Sigmoid colon (tissue), 7 donors: ENCODE data around the gene MICALL2. TPM values are rescaled to one million over a fixed set of nuclear protein-coding genes. Genes with fewer than 3 reads are reported as not detected.

Experiments
- DNase-seq: peaks from one replicate; pipeline ENCODE4 v3.0.0-alpha.2; 2019
- H3K27ac ChIP-seq, 4 donors: fragments of 200-600 bp; sonication (generic); one replicate each; pipeline ENCODE4 v1.5.1; 2016 to 2019; ENCODE audit warnings: mild to moderate bottlenecking in 1 of 4
- H3K27me3 ChIP-seq, 3 donors: fragments of 200-600 bp; sonication (generic); one replicate each; pipeline ENCODE4 v1.5.1; 2019; ENCODE audit warnings: mild to moderate bottlenecking in 1 of 3
- H3K36me3 ChIP-seq, 4 donors: fragments of 200-600 bp; sonication (generic); one replicate each; pipeline ENCODE4 v1.5.1; 2016 to 2019
- H3K4me1 ChIP-seq, 4 donors: fragments of 200-600 bp; sonication (generic); one replicate each; pipeline ENCODE4 v1.5.1; 2017 to 2019
- H3K4me3 ChIP-seq, 4 donors: fragments of 200-600 bp; sonication (generic); one replicate each; pipeline ENCODE4 v1.5.1; 2017 to 2019; ENCODE audit warnings: mild to moderate bottlenecking in 2 of 4, moderate library complexity in 1 of 4
- H3K9me3 ChIP-seq, 4 donors: fragments of 200-600 bp in 3 of 4; sonication (generic) in 3 of 4; one replicate each; pipeline versions ENCODE4 v1.5.1 to v1.6.1; 2013 to 2019
- EP300 ChIP-seq, 4 donors: sonication (generic); formaldehyde crosslinking; IDR thresholded peaks; one replicate each; pipeline ENCODE4 v1.6.1; 2017; ENCODE audit warnings: antibody characterized with exemption in 4 of 4
- POLR2A ChIP-seq, 2 donors: fragments of 450-650 bp; IDR thresholded peaks; one replicate each; pipeline ENCODE4 v1.6.1; 2016; ENCODE audit warnings: antibody characterized with exemption in 2 of 2, mild to moderate bottlenecking in 2 of 2, moderate library complexity in 2 of 2
- POLR2AphosphoS5 ChIP-seq, 4 donors: sonication (generic); formaldehyde crosslinking; IDR thresholded peaks; one replicate each; pipeline ENCODE4 v1.6.1; 2017; ENCODE audit warnings: antibody characterized with exemption in 4 of 4
- WGBS, 2 donors: extraction: QIAGEN DNeasy Blood & Tissue Kit; methylation state at CpG; one replicate each; pipeline ENCODE4 v1.1.7; 2013; 5-methylcytosine and 5-hydroxymethylcytosine counted together
- intact Hi-C: fragments of 100-400 bp; cut with DNase I; formaldehyde crosslinking; loops from one replicate; pipeline ENCODE4 v1.15.1; 2023
- polyA plus RNA-seq, 3 donors: library from polyadenylated mRNA; stranded (reverse); fragments of 200-250 nt; gene quantifications; one replicate each; pipeline ENCODE4 v1.2.3, GENCODE V29; 2013
- total RNA-seq, 4 donors: library from RNA; depleted of rRNA; stranded (reverse); fragments of >200 nt; gene quantifications; one replicate each; pipeline ENCODE4 v1.1.0, GENCODE V29; 2016
- TF ChIP-seq, protein P1 (sequence below), 4 experiments: fragments of 450-650 bp in 3 of 4; fragments of 200-600 bp in 1 of 4; IDR thresholded peaks; one replicate each; pipeline ENCODE4 v1.5.1; 2016 to 2019; ENCODE audit warnings: antibody characterized with exemption in 4 of 4, mild to moderate bottlenecking in 3 of 4, moderate library complexity in 2 of 4
- donor health status: healthy with polysubstance abuse.
- donor health status: Bipolar disorder and iron deficiency.
- donor health status: healthy.

The MICALL2 gene
- total and polyA plus RNA-seq, 7 donors, result 8.4 to 86.2 (median 30.7) TPM

DNA sequence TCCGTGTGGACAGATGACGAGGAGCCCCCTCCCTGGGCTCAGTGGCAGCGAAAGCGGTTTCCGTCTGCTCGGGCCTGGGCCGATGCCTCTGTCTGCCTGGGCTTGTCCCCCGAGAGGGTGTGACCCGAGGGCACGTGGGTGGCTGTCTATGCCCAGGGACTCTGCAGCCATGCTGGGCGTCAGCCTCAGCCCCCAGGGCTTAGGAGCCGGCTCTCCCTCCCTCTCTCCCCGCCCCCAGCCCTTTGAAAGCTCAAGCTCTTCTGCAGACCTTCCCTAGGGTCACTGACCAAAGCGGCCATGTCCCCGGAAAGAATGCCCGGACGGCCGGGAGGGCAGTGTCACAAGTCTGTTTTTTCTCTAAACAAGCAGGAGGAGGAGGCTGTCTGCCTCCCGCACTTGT lies 7.1 kb downstream of the MICALL2 start:
- H3K36me3 ChIP-seq, result peaks cover 0 to 3% (median 0%) of the 10 kb centered on the region in 4 donors
- DNase-seq, result no peak
- intact Hi-C loops, result no loop called here
- H3K27me3 ChIP-seq, result no peaks in the 10 kb centered on the region
- H3K27ac ChIP-seq, result peak overlapping the region in 3 of 4 donors; percentile 2 to 30 (median 7)
- 79 to 83% methylated on average over 19 of the region's 19 CpGs for WGBS, 2 donors
- H3K4me3 ChIP-seq, result no peak overlapping the region
- no peaks in the 10 kb centered on the region for H3K9me3 ChIP-seq
- no peak for TF ChIP-seq POLR2AphosphoS5 (IDR thresholded peaks at IDR 0.05)
- TF ChIP-seq EP300 (IDR thresholded peaks at IDR 0.05), result no peak
- TF ChIP-seq, protein P1, sequence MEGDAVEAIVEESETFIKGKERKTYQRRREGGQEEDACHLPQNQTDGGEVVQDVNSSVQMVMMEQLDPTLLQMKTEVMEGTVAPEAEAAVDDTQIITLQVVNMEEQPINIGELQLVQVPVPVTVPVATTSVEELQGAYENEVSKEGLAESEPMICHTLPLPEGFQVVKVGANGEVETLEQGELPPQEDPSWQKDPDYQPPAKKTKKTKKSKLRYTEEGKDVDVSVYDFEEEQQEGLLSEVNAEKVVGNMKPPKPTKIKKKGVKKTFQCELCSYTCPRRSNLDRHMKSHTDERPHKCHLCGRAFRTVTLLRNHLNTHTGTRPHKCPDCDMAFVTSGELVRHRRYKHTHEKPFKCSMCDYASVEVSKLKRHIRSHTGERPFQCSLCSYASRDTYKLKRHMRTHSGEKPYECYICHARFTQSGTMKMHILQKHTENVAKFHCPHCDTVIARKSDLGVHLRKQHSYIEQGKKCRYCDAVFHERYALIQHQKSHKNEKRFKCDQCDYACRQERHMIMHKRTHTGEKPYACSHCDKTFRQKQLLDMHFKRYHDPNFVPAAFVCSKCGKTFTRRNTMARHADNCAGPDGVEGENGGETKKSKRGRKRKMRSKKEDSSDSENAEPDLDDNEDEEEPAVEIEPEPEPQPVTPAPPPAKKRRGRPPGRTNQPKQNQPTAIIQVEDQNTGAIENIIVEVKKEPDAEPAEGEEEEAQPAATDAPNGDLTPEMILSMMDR (IDR thresholded peaks at IDR 0.05), result no peak
- no peak for TF ChIP-seq POLR2A (IDR thresholded peaks at IDR 0.05)
- peaks cover 0 to 71% (median 59%) of the 10 kb centered on the region in 4 donors for H3K4me1 ChIP-seq

- peaks cover 0 to 3% (median 0%) of the 10 kb centered on the region in 4 donors for H3K36me3 ChIP-seq
- H3K4me1 ChIP-seq, result peaks cover 0 to 70% (median 59%) of the 10 kb centered on the region in 4 donors
- no peak overlapping the region for H3K4me3 ChIP-seq
- H3K27me3 ChIP-seq, result no peaks in the 10 kb centered on the region
- intact Hi-C loops, result no loop called here
- no peaks in the 10 kb centered on the region for H3K9me3 ChIP-seq
- TF ChIP-seq POLR2A (IDR thresholded peaks at IDR 0.05), result no peak
- no peak for TF ChIP-seq EP300 (IDR thresholded peaks at IDR 0.05)
- TF ChIP-seq, protein P1 (IDR thresholded peaks at IDR 0.05), result no peak
- no peak for TF ChIP-seq POLR2AphosphoS5 (IDR thresholded peaks at IDR 0.05)
- no peak for DNase-seq
- peak overlapping the region in 2 of 4 donors; percentile 13 to 30 for H3K27ac ChIP-seq
- WGBS, 2 donors, result 87 to 93% methylated on average over 11 of the region's 11 CpGs
These were observed 8.3 kb downstream of the MICALL2 start for GRCh38 chr7:1450987-1451386.

GRCh38 chr7:1450431-1450830 lies 8.8 kb downstream of the MICALL2 start:
- intact Hi-C loops, result no loop called here
- WGBS, 2 donors, result 85% methylated on average over 18 of the region's 18 CpGs
- Histone ChIP-seq H3K27me3 (no peaks in the 10 kb centered on the region), H3K27ac (peak overlapping the region; percentile 5 to 30 (median 20)), H3K9me3 (no peaks in the 10 kb centered on the region), H3K4me3 (no peak overlapping the region), H3K36me3 (peaks cover 0 to 3% (median 0%) of the 10 kb centered on the region in 4 donors), H3K4me1 (peaks cover 0 to 69% (median 55%) of the 10 kb centered on the region in 4 donors)
- DNase-seq, result no peak
- TF ChIP-seq POLR2AphosphoS5 (IDR thresholded peaks at IDR 0.05) (no peak), POLR2A (IDR thresholded peaks at IDR 0.05) (no peak), EP300 (IDR thresholded peaks at IDR 0.05) (no peak)
- TF ChIP-seq, protein P1 (IDR thresholded peaks at IDR 0.05), result no peak

DNA sequence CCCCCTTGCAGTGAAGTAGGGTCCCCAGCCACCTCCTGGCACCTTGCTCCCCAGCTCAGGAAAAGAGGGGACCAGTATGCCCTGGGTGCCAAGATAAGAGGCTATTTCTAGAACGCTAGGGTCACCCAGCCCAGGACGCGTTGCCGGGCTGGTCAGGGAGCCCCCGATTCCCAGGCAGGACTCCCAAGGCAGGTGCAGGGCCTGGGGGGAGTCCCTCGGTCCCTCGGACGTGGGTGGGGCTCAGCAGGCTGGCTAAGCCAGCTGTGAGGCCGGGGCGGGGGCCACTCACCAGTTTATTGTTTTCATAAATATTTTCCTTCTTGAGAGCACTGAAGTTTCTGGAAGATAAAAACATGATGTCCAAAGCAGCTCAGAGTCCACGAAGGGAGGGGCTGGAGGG lies 9.3 kb downstream of the MICALL2 start:
- H3K9me3 ChIP-seq, result no peaks in the 10 kb centered on the region
- H3K36me3 ChIP-seq, result peaks cover 0 to 3% (median 0%) of the 10 kb centered on the region in 4 donors
- peak overlapping the region in 3 of 4 donors; percentile 13 to 30 (median 27) for H3K27ac ChIP-seq
- WGBS, 2 donors, result 56 to 66% methylated on average over 11 of the region's 11 CpGs
- H3K27me3 ChIP-seq, result no peaks in the 10 kb centered on the region
- peaks cover 0 to 64% (median 50%) of the 10 kb centered on the region in 4 donors for H3K4me1 ChIP-seq
- no peak overlapping the region for H3K4me3 ChIP-seq
- no peak for TF ChIP-seq POLR2A (IDR thresholded peaks at IDR 0.05)
- TF ChIP-seq POLR2AphosphoS5 (IDR thresholded peaks at IDR 0.05), result no peak
- TF ChIP-seq, protein P1 (IDR thresholded peaks at IDR 0.05), result no peak
- TF ChIP-seq EP300 (IDR thresholded peaks at IDR 0.05), result no peak
- intact Hi-C loops, result no loop called here
- no peak for DNase-seq

- H3K27ac ChIP-seq, result peak overlapping the region in 2 of 4 donors; percentile 13 to 30
- peaks cover 0 to 3% (median 0%) of the 10 kb centered on the region in 4 donors for H3K36me3 ChIP-seq
- 79 to 93% methylated on average over 13 of the region's 13 CpGs for WGBS, 2 donors
- H3K9me3 ChIP-seq, result no peaks in the 10 kb centered on the region
- TF ChIP-seq POLR2A (IDR thresholded peaks at IDR 0.05), result no peak
- TF ChIP-seq POLR2AphosphoS5 (IDR thresholded peaks at IDR 0.05), result no peak
- TF ChIP-seq, protein P1 (IDR thresholded peaks at IDR 0.05), result no peak
- TF ChIP-seq EP300 (IDR thresholded peaks at IDR 0.05), result no peak
- no peaks in the 10 kb centered on the region for H3K27me3 ChIP-seq
- intact Hi-C loops, result no loop called here
- DNase-seq, result no peak
- H3K4me3 ChIP-seq, result no peak overlapping the region
- H3K4me1 ChIP-seq, result peaks cover 0 to 60% (median 46%) of the 10 kb centered on the region in 4 donors
These were observed 9.8 kb downstream of the MICALL2 start for GRCh38 chr7:1449501-1449900.
